22Rv1 (cell line): Measurements from ENCODE around the gene SPRYD3.

Experiments used
- CTCF ChIP-seq: fragments of 450-650 bp; IDR thresholded peaks from 2 replicates; pipeline ENCODE4 v1.5.1; 2017; ENCODE audit warnings: mild to moderate bottlenecking
- ZFX ChIP-seq: fragments of 450-650 bp; IDR thresholded peaks from 2 replicates; pipeline ENCODE4 v1.6.1; 2017; ENCODE audit warnings: antibody characterized with exemption, borderline replicate concordance

- no peak for TF ChIP-seq CTCF
- no peak for TF ChIP-seq ZFX
These were observed 34.8 kb upstream of the SPRYD3 start for GRCh38 chr12:53113951-53114350.
